ENCODE data around the gene NUDT14.
A peak's percentile ranks its signal among the peaks of the same experiment; 100 is the strongest.

Gene NUDT14

GRCh38 chr14:105207996-105208737 lies 27.1 kb upstream of the NUDT14 start:
- Histone ChIP-seq H3K27ac (ENCODE audit: poor library complexity, severe bottlenecking) (no peak overlapping the region), H3K4me1 (ENCODE audit: insufficient read depth, poor library complexity, severe bottlenecking) (peaks cover 9% of the 10 kb centered on the region), H3K36me3 (ENCODE audit: low read depth) (no peaks in the 10 kb centered on the region), H3K4me3 (ENCODE audit: severe bottlenecking) (no peak overlapping the region), H3K9me3 (ENCODE audit: severe bottlenecking) (no peaks in the 10 kb centered on the region), H3K27me3 (ENCODE audit: insufficient read depth, poor library complexity, severe bottlenecking) (no peaks in the 10 kb centered on the region)
- DNase-seq (ENCODE audit: low spot score) (no peak), ATAC-seq (ENCODE audit: low read depth) (no peak)
- TF ChIP-seq, protein P1, sequence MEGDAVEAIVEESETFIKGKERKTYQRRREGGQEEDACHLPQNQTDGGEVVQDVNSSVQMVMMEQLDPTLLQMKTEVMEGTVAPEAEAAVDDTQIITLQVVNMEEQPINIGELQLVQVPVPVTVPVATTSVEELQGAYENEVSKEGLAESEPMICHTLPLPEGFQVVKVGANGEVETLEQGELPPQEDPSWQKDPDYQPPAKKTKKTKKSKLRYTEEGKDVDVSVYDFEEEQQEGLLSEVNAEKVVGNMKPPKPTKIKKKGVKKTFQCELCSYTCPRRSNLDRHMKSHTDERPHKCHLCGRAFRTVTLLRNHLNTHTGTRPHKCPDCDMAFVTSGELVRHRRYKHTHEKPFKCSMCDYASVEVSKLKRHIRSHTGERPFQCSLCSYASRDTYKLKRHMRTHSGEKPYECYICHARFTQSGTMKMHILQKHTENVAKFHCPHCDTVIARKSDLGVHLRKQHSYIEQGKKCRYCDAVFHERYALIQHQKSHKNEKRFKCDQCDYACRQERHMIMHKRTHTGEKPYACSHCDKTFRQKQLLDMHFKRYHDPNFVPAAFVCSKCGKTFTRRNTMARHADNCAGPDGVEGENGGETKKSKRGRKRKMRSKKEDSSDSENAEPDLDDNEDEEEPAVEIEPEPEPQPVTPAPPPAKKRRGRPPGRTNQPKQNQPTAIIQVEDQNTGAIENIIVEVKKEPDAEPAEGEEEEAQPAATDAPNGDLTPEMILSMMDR (IDR thresholded peaks at IDR 0.05; ENCODE audit: poor library complexity, severe bottlenecking) = no peak

DNA sequence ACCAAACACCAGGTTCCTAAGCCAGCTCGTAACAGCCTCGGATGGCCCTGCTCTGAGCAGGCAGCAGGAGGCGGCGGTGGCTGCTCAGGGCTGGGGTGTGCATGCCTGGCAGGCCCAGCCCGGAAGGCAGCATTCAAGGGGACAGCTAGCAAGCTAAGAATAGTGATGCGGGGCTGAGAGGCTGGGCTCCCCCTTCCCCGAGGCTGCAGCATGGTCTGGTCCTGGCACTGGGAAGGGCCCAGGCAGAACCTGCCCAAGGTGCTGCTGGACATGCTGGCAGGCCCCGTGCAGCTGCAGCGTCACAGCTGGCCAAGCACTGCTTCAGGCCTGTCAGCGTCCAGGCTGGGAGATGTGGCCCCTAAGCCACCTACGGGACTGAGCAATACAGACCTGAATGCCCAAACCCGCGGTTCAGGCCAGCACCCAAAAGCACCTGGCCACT lies 26.4 kb upstream of the NUDT14 start:
- Histone ChIP-seq H3K4me1 (ENCODE audit: insufficient read depth, poor library complexity, severe bottlenecking) (peaks cover 9% of the 10 kb centered on the region), H3K9me3 (ENCODE audit: severe bottlenecking) (no peaks in the 10 kb centered on the region), H3K4me3 (ENCODE audit: severe bottlenecking) (no peak overlapping the region), H3K27me3 (ENCODE audit: insufficient read depth, poor library complexity, severe bottlenecking) (no peaks in the 10 kb centered on the region), H3K36me3 (ENCODE audit: low read depth) (no peaks in the 10 kb centered on the region), H3K27ac (ENCODE audit: poor library complexity, severe bottlenecking) (no peak overlapping the region)
- DNase-seq (ENCODE audit: low spot score) = no peak
- TF ChIP-seq, protein P1 (IDR thresholded peaks at IDR 0.05; ENCODE audit: poor library complexity, severe bottlenecking) = no peak
- no peak; the same call in 2 of the 3 replicates for ATAC-seq (ENCODE audit: low read depth)

- DNase-seq (ENCODE audit: low spot score) (no peak), ATAC-seq (ENCODE audit: low read depth) (no peak)
- no peaks in the 10 kb centered on the region for H3K9me3 ChIP-seq (ENCODE audit: severe bottlenecking)
- TF ChIP-seq, protein P1 (IDR thresholded peaks at IDR 0.05; ENCODE audit: poor library complexity, severe bottlenecking) = no peak
- H3K4me3 ChIP-seq (ENCODE audit: severe bottlenecking) = no peak overlapping the region
- H3K36me3 ChIP-seq (ENCODE audit: low read depth) = no peaks in the 10 kb centered on the region
- H3K4me1 ChIP-seq (ENCODE audit: insufficient read depth, poor library complexity, severe bottlenecking) = peaks cover 9% of the 10 kb centered on the region
- no peak overlapping the region for H3K27ac ChIP-seq (ENCODE audit: poor library complexity, severe bottlenecking)
- H3K27me3 ChIP-seq (ENCODE audit: insufficient read depth, poor library complexity, severe bottlenecking) = no peaks in the 10 kb centered on the region
Observed at GRCh38 chr14:105206873-105207272, 25.8 kb upstream of the NUDT14 start.

DNA sequence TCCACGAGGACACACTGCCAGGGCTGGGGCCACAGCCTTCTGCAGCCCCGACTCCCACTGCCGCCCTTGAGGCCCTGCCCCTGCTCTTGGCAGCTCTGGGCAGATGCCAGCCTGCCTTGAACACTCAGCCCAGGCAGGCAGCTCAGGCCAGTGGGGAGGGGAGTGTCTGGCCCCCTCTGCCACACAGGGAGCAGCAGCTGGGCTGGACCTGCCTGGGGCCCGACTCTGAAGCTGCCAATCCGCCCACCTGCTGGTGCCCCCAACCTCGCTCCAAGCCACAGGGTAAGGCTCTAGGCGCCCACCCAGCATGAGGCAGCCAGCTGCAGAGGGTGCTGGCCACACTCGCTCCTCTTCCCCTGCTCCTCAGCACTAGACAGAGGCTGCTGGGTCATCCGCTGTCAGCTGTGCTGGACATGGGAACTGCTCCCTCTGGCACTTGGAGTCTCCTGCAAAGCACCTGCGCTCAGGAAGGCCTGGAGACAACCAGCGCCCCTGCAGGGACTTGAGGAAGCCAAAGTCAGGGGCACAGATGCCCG lies 24.6 kb upstream of the NUDT14 start:
- no peak overlapping the region for H3K27ac ChIP-seq (ENCODE audit: poor library complexity, severe bottlenecking)
- H3K27me3 ChIP-seq (ENCODE audit: insufficient read depth, poor library complexity, severe bottlenecking) = no peaks in the 10 kb centered on the region
- ATAC-seq (ENCODE audit: low read depth) (peak; percentile 5; the same call in 2 of the 3 replicates), DNase-seq (ENCODE audit: low spot score) (no peak)
- TF ChIP-seq, protein P1 (IDR thresholded peaks at IDR 0.05; ENCODE audit: poor library complexity, severe bottlenecking) = no peak
- H3K9me3 ChIP-seq (ENCODE audit: severe bottlenecking) = no peaks in the 10 kb centered on the region
- peaks cover 9% of the 10 kb centered on the region for H3K4me1 ChIP-seq (ENCODE audit: insufficient read depth, poor library complexity, severe bottlenecking)
- H3K4me3 ChIP-seq (ENCODE audit: severe bottlenecking) = no peak overlapping the region
- H3K36me3 ChIP-seq (ENCODE audit: low read depth) = no peaks in the 10 kb centered on the region

All from RWPE2 (cell line).